H9 (cell line): ENCODE data around the gene CDK17. TPM values are rescaled to one million over a fixed set of nuclear protein-coding genes. Genes with fewer than 3 reads are reported as not detected.

Experiments
- DNase-seq: peaks from one replicate; pipeline ENCODE4 v3.0.0-alpha.2; 2017
- H2AFZ ChIP-seq: one replicate; pipeline ENCODE4 v1.6.1; 2013; ENCODE audit warnings: mild to moderate bottlenecking, low read length, control low read depth, moderate library complexity
- H2AK5ac ChIP-seq: 2 replicates; pipeline ENCODE4 v1.6.1; 2013; ENCODE audit warnings: low read length, control low read depth, mixed read lengths; ENCODE audit not compliant: insufficient read length
- H2BK120ac ChIP-seq: one replicate; pipeline ENCODE4 v1.6.1; 2013; ENCODE audit warnings: low read depth, mild to moderate bottlenecking, low read length, control low read depth, inconsistent platforms; ENCODE audit not compliant: poor library complexity, severe bottlenecking
- H2BK12ac ChIP-seq: 2 replicates; pipeline ENCODE4 v1.6.1; 2013; ENCODE audit warnings: low read length, control low read depth, mixed read lengths, low read depth; ENCODE audit not compliant: insufficient read length
- H2BK15ac ChIP-seq: 2 replicates; pipeline ENCODE4 v1.6.1; 2013; ENCODE audit warnings: low read depth, low read length, control low read depth
- H2BK20ac ChIP-seq: one replicate; pipeline ENCODE4 v1.6.1; 2013; ENCODE audit warnings: low read depth, mild to moderate bottlenecking, low read length, control low read depth, inconsistent platforms; ENCODE audit not compliant: poor library complexity, severe bottlenecking
- H2BK5ac ChIP-seq: 2 replicates; pipeline ENCODE4 v1.6.1; 2013; ENCODE audit warnings: low read length, control low read depth, mixed read lengths; ENCODE audit not compliant: insufficient read length
- H3K14ac ChIP-seq: 2 replicates; pipeline ENCODE4 v1.6.1; 2013; ENCODE audit warnings: low read length, control low read depth; ENCODE audit not compliant: insufficient read depth
- H3K18ac ChIP-seq: 2 replicates; pipeline ENCODE4 v1.6.1; 2013; ENCODE audit warnings: low read depth, mild to moderate bottlenecking, mixed read lengths, low read length, control low read depth; ENCODE audit not compliant: insufficient read length
- H3K23ac ChIP-seq: 2 replicates; pipeline ENCODE4 v1.6.1; 2013; ENCODE audit warnings: low read length, control low read depth, mixed read lengths, low read depth; ENCODE audit not compliant: insufficient read length
- H3K23me2 ChIP-seq: 2 replicates; pipeline ENCODE4 v1.6.1; 2013; ENCODE audit warnings: low read depth, mild to moderate bottlenecking, mixed read lengths, low read length, control low read depth; ENCODE audit not compliant: insufficient read length, poor library complexity, severe bottlenecking
- H3K27ac ChIP-seq: 2 replicates; pipeline ENCODE4 v1.5.1; 2013; ENCODE audit warnings: low read length, control low read depth, mixed read lengths, low read depth; ENCODE audit not compliant: insufficient read length
- H3K27me3 ChIP-seq: 2 replicates; pipeline ENCODE4 v1.6.1; 2013; ENCODE audit warnings: low read length, control low read depth, inconsistent platforms; ENCODE audit not compliant: insufficient read depth
- H3K4ac ChIP-seq: 2 replicates; pipeline ENCODE4 v1.6.1; 2013; ENCODE audit warnings: low read depth, mild to moderate bottlenecking, control low read depth, inconsistent platforms, low read length, moderate library complexity
- H3K4me1 ChIP-seq: 2 replicates; pipeline ENCODE4 v1.6.1; 2013; ENCODE audit warnings: low read length, control low read depth, inconsistent platforms; ENCODE audit not compliant: insufficient read depth
- H3K4me2 ChIP-seq: 2 replicates; pipeline ENCODE4 v1.6.1; 2013; ENCODE audit warnings: low read length, control low read depth, mixed read lengths; ENCODE audit not compliant: insufficient read length, insufficient read depth
- H3K56ac ChIP-seq: 2 replicates; pipeline ENCODE4 v1.6.1; 2013; ENCODE audit warnings: low read depth, mild to moderate bottlenecking, mixed read lengths, low read length, control low read depth; ENCODE audit not compliant: insufficient read length
- H3K79me1 ChIP-seq: 2 replicates; pipeline ENCODE4 v1.6.1; 2013; ENCODE audit warnings: low read depth, mild to moderate bottlenecking, moderate library complexity, low read length, control low read depth, inconsistent platforms; ENCODE audit not compliant: insufficient read depth, poor library complexity, severe bottlenecking
- H3K79me2 ChIP-seq: 2 replicates; pipeline ENCODE4 v1.6.1; 2013; ENCODE audit warnings: low read length, control low read depth, inconsistent platforms; ENCODE audit not compliant: insufficient read depth
- H3K9ac ChIP-seq: 2 replicates; pipeline ENCODE4 v1.6.1; 2013; ENCODE audit warnings: low read length, control low read depth, mixed read lengths; ENCODE audit not compliant: insufficient read length; ENCODE audit errors: extremely low read depth
- H3K9me3 ChIP-seq: one replicate; pipeline ENCODE4 v1.6.1; 2013; ENCODE audit warnings: low read depth, low read length, inconsistent platforms; ENCODE audit not compliant: control insufficient read depth
- H3T11ph ChIP-seq: one replicate; pipeline ENCODE4 v1.6.1; 2013; ENCODE audit warnings: mild to moderate bottlenecking, low read length, control low read depth, inconsistent platforms
- H4K20me1 ChIP-seq: one replicate; pipeline ENCODE4 v1.6.1; 2013; ENCODE audit not compliant: control insufficient read depth, insufficient read length, insufficient read depth
- H4K5ac ChIP-seq: 2 replicates; pipeline ENCODE4 v1.6.1; 2013; ENCODE audit warnings: low read depth, mild to moderate bottlenecking, mixed read lengths, low read length, control low read depth; ENCODE audit not compliant: insufficient read length
- H4K8ac ChIP-seq: replicated peaks from 2 replicates; pipeline ENCODE4 v1.6.1; 2013; ENCODE audit warnings: low read length, control low read depth, mixed read lengths, low read depth; ENCODE audit not compliant: insufficient read length
- H4K91ac ChIP-seq: 2 replicates; pipeline ENCODE4 v1.6.1; 2013; ENCODE audit warnings: low read depth, mild to moderate bottlenecking, moderate library complexity, mixed read lengths, low read length, control low read depth; ENCODE audit not compliant: insufficient read length
- H3K27ac Mint-ChIP-seq, 3 experiments: 2 replicates in 2 of 3; 3 replicates in 1 of 3; pipeline ENCODE4 v1.8.0; 2020 to 2021; ENCODE audit warnings: mixed read lengths in 3 of 3, mild to moderate bottlenecking in 1 of 3, moderate library complexity in 1 of 3
- H3K27me3 Mint-ChIP-seq: 2 replicates; pipeline ENCODE4 v1.8.0; 2021; ENCODE audit warnings: low read depth, mild to moderate bottlenecking, moderate library complexity, mixed read lengths
- H3K36me3 Mint-ChIP-seq, 3 experiments: 2 replicates in 2 of 3; 3 replicates in 1 of 3; pipeline ENCODE4 v1.8.0; 2020 to 2021; ENCODE audit warnings: low read depth in 3 of 3, mixed read lengths in 3 of 3; ENCODE audit not compliant: insufficient read depth in 1 of 3
- H3K4me1 Mint-ChIP-seq, 2 experiments: 2 replicates each; pipeline ENCODE4 v1.8.0; 2020; ENCODE audit warnings: mixed read lengths in 2 of 2
- H3K4me3 Mint-ChIP-seq, 2 experiments: 2 replicates in 1 of 2; 3 replicates in 1 of 2; pipeline ENCODE4 v1.8.0; 2020 to 2021; ENCODE audit warnings: mild to moderate bottlenecking in 2 of 2, mixed read lengths in 2 of 2, moderate library complexity in 1 of 2
- H3K9me3 Mint-ChIP-seq, 2 experiments: 2 replicates in 1 of 2; 3 replicates in 1 of 2; pipeline ENCODE4 v1.8.0; 2020; ENCODE audit warnings: mild to moderate bottlenecking in 2 of 2, mixed read lengths in 2 of 2, moderate library complexity in 1 of 2
- whole genome bisulfite sequencing: extraction: QIAGEN DNeasy Blood & Tissue Kit; methylation state at CpG from one replicate; pipeline ENCODE4 v1.1.7; 2013; ENCODE audit warnings: missing lambda C conversion rate, low lambda C conversion rate, mixed read lengths; ENCODE audit not compliant: insufficient read length; ENCODE audit errors: extremely low coverage; 5-methylcytosine and 5-hydroxymethylcytosine counted together
- total RNA-seq: library from RNA; stranded (reverse); gene quantifications from 2 replicates; pipeline ENCODE4 v1.2.1, GENCODE V29; 2021
- TF ChIP-seq, protein P1 (sequence below): fragments of 200-600 bp; sonication (generic); conservative IDR thresholded peaks from 3 replicates; pipeline ENCODE4 v1.8.0; 2021; ENCODE audit warnings: antibody characterized with exemption, mild to moderate bottlenecking

The CDK17 gene
- total RNA-seq, 1 experiment from 2014 or later: 28.8 TPM

DNA sequence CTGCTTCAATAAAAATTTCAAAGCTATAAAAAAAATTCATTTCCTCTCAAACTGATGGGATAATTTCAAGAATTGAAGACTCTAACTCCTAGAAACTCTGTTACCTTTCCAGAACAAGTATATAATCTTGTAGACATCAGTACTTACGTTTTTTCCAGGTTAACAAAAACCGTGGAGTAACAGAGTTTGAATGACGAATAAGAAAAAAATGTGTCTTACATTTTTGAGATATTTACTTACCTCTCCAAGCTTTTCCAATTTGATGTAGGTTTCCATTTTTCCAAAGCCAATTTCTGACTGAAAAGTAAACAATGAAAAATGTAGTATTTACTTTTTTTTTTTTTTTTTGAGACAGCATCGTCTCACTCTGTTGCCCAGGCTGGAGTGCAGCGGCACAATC is 100.2 kb downstream of the CDK17 start:
- H3K27ac Mint-ChIP-seq: no peak overlapping the region
- Histone ChIP-seq H3K79me2 (no peaks in the 10 kb centered on the region), H3K23me2 (no peaks in the 10 kb centered on the region), H4K5ac (no peak overlapping the region), H2BK120ac (no peak overlapping the region), H3K27me3 (no peaks in the 10 kb centered on the region), H2BK12ac (no peak overlapping the region), H3K56ac (no peak overlapping the region), H4K8ac (no peak overlapping the region), H4K20me1 (no peaks in the 10 kb centered on the region), H3K9ac (no peak overlapping the region), H3K23ac (no peak overlapping the region), H3K4ac (no peak overlapping the region), H2BK15ac (no peak overlapping the region), H3K4me1 (no peaks in the 10 kb centered on the region), H3K4me2 (no peak overlapping the region), H3T11ph (no peak overlapping the region), H2BK20ac (no peak overlapping the region), H4K91ac (no peak overlapping the region), H3K9me3 (no peaks in the 10 kb centered on the region), H3K18ac (no peak overlapping the region), H3K27ac (no peak overlapping the region), H3K14ac (no peak overlapping the region), H3K79me1 (no peaks in the 10 kb centered on the region), H2AK5ac (no peak overlapping the region), H2AFZ (no peak overlapping the region), H2BK5ac (no peak overlapping the region)
- peaks cover 25 to 31% of the 10 kb centered on the region in 2 experiments for H3K4me1 Mint-ChIP-seq
- H3K27me3 Mint-ChIP-seq: no peaks in the 10 kb centered on the region
- H3K9me3 Mint-ChIP-seq: no peaks in the 10 kb centered on the region
- H3K36me3 Mint-ChIP-seq: peaks cover 5 to 22% (median 14%) of the 10 kb centered on the region in 3 experiments; a peak in 6 of 7 replicates
- no CpG with 5 or more reads among the region's 5 CpGs for WGBS
- TF ChIP-seq, protein P1, sequence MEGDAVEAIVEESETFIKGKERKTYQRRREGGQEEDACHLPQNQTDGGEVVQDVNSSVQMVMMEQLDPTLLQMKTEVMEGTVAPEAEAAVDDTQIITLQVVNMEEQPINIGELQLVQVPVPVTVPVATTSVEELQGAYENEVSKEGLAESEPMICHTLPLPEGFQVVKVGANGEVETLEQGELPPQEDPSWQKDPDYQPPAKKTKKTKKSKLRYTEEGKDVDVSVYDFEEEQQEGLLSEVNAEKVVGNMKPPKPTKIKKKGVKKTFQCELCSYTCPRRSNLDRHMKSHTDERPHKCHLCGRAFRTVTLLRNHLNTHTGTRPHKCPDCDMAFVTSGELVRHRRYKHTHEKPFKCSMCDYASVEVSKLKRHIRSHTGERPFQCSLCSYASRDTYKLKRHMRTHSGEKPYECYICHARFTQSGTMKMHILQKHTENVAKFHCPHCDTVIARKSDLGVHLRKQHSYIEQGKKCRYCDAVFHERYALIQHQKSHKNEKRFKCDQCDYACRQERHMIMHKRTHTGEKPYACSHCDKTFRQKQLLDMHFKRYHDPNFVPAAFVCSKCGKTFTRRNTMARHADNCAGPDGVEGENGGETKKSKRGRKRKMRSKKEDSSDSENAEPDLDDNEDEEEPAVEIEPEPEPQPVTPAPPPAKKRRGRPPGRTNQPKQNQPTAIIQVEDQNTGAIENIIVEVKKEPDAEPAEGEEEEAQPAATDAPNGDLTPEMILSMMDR: no peak
- no peak for DNase-seq
- no peak overlapping the region for H3K4me3 Mint-ChIP-seq
